HCT116 (cell line): ENCODE data around the gene INTS6. TPM values are rescaled to one million over a fixed set of nuclear protein-coding genes. Genes with fewer than 3 reads are reported as not detected.

Experiments used
- ATAC-seq: fragments of 200-7000 bp; cut with Tn5 transposase; 2 replicates; pipeline ENCODE4 v1.9.1; 2020; ENCODE audit warnings: mild to moderate bottlenecking, moderate library complexity
- BruUV-seq: library from RNA; stranded (reverse); fragments of 400-500 nt; replicated peaks from 2 replicates; lab custom pipeline; 2021; lab: Mats Ljungman, UMichigan
- CTCF ChIA-PET: fragments of 300-600 bp; sonication (Branson Sonifier 250); formaldehyde crosslinking; loops from one replicate; lab custom pipeline; 2021; ENCODE audit warnings: antibody characterized with exemption; lab: Charles Lee
- POLR2A ChIA-PET: fragments of 300-600, 350-600 bp; sonication (Branson Sonifier 250); formaldehyde crosslinking; loops from one replicate; lab custom pipeline; 2021; ENCODE audit warnings: antibody characterized with exemption; lab: Charles Lee
- RAD21 ChIA-PET, 2 experiments: fragments of 300-600 bp; sonication (Branson Sonifier 250); formaldehyde crosslinking; loops; one replicate each; lab custom pipeline; 2023; ENCODE audit warnings: low total read pairs in 2 of 2; ENCODE audit not compliant: uncharacterized antibody in 2 of 2, unreplicated experiment in 2 of 2, low non-redundant PET in 1 of 2; lab: Charles Lee
- DNase-seq: peaks from one replicate; pipeline ENCODE4 v3.0.0-alpha.2; 2010; ENCODE audit warnings: low read depth, low spot score
- H2AFZ ChIP-seq: fragments of 200-600 bp; shearing (Covaris generic), sonication (generic); 2 replicates; pipeline ENCODE4 v1.6.1; 2017; ENCODE audit warnings: low read depth, mixed run types, mixed read lengths, antibody characterized with exemption, low read length; ENCODE audit not compliant: poor library complexity, severe bottlenecking
- H3K27ac ChIP-seq: 2 replicates; pipeline ENCODE4 v1.5.1; 2012; ENCODE audit warnings: low read depth, low read length
- H3K27me3 ChIP-seq: fragments of 200-600 bp; sonication (generic); 2 replicates; pipeline ENCODE4 v1.6.1; 2016; ENCODE audit warnings: mixed run types, low read length, mixed read lengths; ENCODE audit not compliant: insufficient read depth
- H3K36me3 ChIP-seq, 2 experiments: fragments of 200-500 bp in 1 of 2; fragments of 200-600 bp in 1 of 2; sonication (Bioruptor generic) in 1 of 2; sonication (generic) in 1 of 2; 2 replicates each; pipeline versions ENCODE4 v1.5.1 to v1.6.1; 2014 to 2016; ENCODE audit warnings: low read length in 2 of 2, inconsistent platforms in 1 of 2, mixed read lengths in 1 of 2, mixed run types in 1 of 2; ENCODE audit not compliant: insufficient read depth in 2 of 2, control insufficient read depth in 1 of 2
- H3K4me1 ChIP-seq, 2 experiments: fragments of 200-600 bp in 1 of 2; sonication (generic) in 1 of 2; 2 replicates each; pipeline versions ENCODE4 v1.5.1 to v1.6.1; 2012 to 2017; ENCODE audit warnings: low read length in 2 of 2, inconsistent platforms in 1 of 2, mild to moderate bottlenecking in 1 of 2, mixed read lengths in 1 of 2, mixed run types in 1 of 2, moderate library complexity in 1 of 2; ENCODE audit not compliant: insufficient read depth in 2 of 2, control insufficient read depth in 1 of 2
- H3K4me2 ChIP-seq: fragments of 200-600 bp; sonication (generic); 2 replicates; pipeline ENCODE4 v1.6.1; 2017; ENCODE audit warnings: mixed run types, low read length, mixed read lengths
- H3K4me3 ChIP-seq, 2 experiments: fragments of 200-600 bp in 1 of 2; sonication (generic) in 1 of 2; replicated peaks in 1 of 2; 2 replicates each; pipeline ENCODE4 v1.5.1; 2011 to 2016; ENCODE audit warnings: low read length in 2 of 2, control low read depth in 1 of 2, low read depth in 1 of 2, mild to moderate bottlenecking in 1 of 2, mixed read lengths in 1 of 2, mixed run types in 1 of 2
- H3K79me2 ChIP-seq: fragments of 200-600 bp; sonication (generic); 2 replicates; pipeline ENCODE4 v1.6.1; 2017; ENCODE audit warnings: mild to moderate bottlenecking, mixed run types, low read length, moderate library complexity, mixed read lengths; ENCODE audit not compliant: insufficient read depth
- H3K9ac ChIP-seq: fragments of 200-600 bp; sonication (generic); 2 replicates; pipeline ENCODE4 v1.6.1; 2016; ENCODE audit warnings: low read length, mixed read lengths
- H3K9me2 ChIP-seq: fragments of 200-600 bp; sonication (generic), shearing (Covaris generic); 2 replicates; pipeline ENCODE4 v1.6.1; 2017; ENCODE audit warnings: mixed run types, mild to moderate bottlenecking, moderate library complexity; ENCODE audit not compliant: insufficient read depth
- H3K9me3 ChIP-seq, 2 experiments: fragments of 200-500 bp in 1 of 2; fragments of 200-600 bp in 1 of 2; sonication (Bioruptor generic) in 1 of 2; sonication (generic) in 1 of 2; 2 replicates each; pipeline ENCODE4 v1.6.1; 2014 to 2017; ENCODE audit warnings: low read length in 2 of 2, mixed read lengths in 2 of 2, inconsistent platforms in 1 of 2, low read depth in 1 of 2, mild to moderate bottlenecking in 1 of 2, mixed run types in 1 of 2, moderate library complexity in 1 of 2; ENCODE audit not compliant: control insufficient read depth in 1 of 2, insufficient read depth in 1 of 2
- H4K20me1 ChIP-seq: fragments of 200-600 bp; sonication (generic), shearing (Covaris generic); 2 replicates; pipeline ENCODE4 v1.6.1; 2017; ENCODE audit warnings: mixed run types, mild to moderate bottlenecking, moderate library complexity; ENCODE audit not compliant: insufficient read depth
- CTCF ChIP-seq, 3 experiments: fragments of 200-600 bp in 1 of 3; sonication (generic) in 1 of 3; IDR thresholded peaks in 2 of 3; conservative IDR thresholded peaks in 1 of 3; 2 replicates each; pipeline ENCODE4 v1.5.1; 2012 to 2017; ENCODE audit warnings: low read depth in 2 of 3, low read length in 2 of 3, antibody characterized with exemption in 1 of 3, borderline replicate concordance in 1 of 3, control low read depth in 1 of 3, mild to moderate bottlenecking in 1 of 3, mixed read lengths in 1 of 3, mixed run types in 1 of 3, moderate library complexity in 1 of 3; ENCODE audit not compliant: insufficient read depth in 1 of 3
- EGR1 ChIP-seq: IDR thresholded peaks from 2 replicates; pipeline ENCODE4 v1.6.1; 2012; ENCODE audit warnings: low read depth
- EZH2 ChIP-seq: fragments of 200-600 bp; sonication (generic); IDR thresholded peaks from 2 replicates; pipeline ENCODE4 v1.6.1; 2017; ENCODE audit warnings: antibody characterized with exemption, mixed run types
- EZH2phosphoT487 ChIP-seq: fragments of 200-600 bp; IDR thresholded peaks from 2 replicates; pipeline ENCODE4 v1.6.1; 2018; ENCODE audit warnings: antibody characterized with exemption, borderline replicate concordance
- JUND ChIP-seq: IDR thresholded peaks from 2 replicates; pipeline ENCODE4 v1.6.1; 2012
- MAX ChIP-seq: IDR thresholded peaks from 2 replicates; pipeline ENCODE4 v1.6.1; 2012
- TCF7L2 ChIP-seq: IDR thresholded peaks from 2 replicates; pipeline ENCODE4 v1.7.0; 2011; ENCODE audit warnings: borderline replicate concordance, inconsistent platforms; ENCODE audit not compliant: insufficient read depth, insufficient read length; ENCODE audit errors: extremely low read depth
- ZNF274 ChIP-seq: fragments of 200-500 bp; sonication (Bioruptor generic); IDR thresholded peaks from 2 replicates; pipeline ENCODE4 v1.6.1; 2014; ENCODE audit warnings: mild to moderate bottlenecking, low read depth, low read length, inconsistent platforms
- intact Hi-C: fragments of 100-400 bp; cut with micrococcal nuclease; formaldehyde crosslinking; loops from 2 replicates; pipeline ENCODE4 v1.10.0; 2022
- total RNA-seq: library from RNA; stranded (reverse); gene quantifications from one replicate; pipeline ENCODE4 v1.2.1, GENCODE V29; 2021; ENCODE audit not compliant: unreplicated experiment

INTS6 gene
- total RNA-seq, 1 experiment from 2014 or later, result 44.7 TPM

- peaks cover 22% of the 10 kb centered on the region; the same call in 1 of the 2 replicates for H4K20me1 ChIP-seq
- DNase-seq, result no peak
- H3K4me2 ChIP-seq, result no peak overlapping the region
- ChIA-PET CTCF (interaction anchor here (0.7 kb wide), 1 partner anchor 108 kb away, joined by 3 read pairs; no protein-coding TSS in a partner anchor), POLR2A (interaction anchor here (2.0 kb wide), 1 partner anchor 32 kb away, joined by 4 read pairs; the partner anchor contains the start of gene INTS6), RAD21 (no interaction called here)
- H3K36me3 ChIP-seq, result peaks cover 0 to 21% of the 10 kb centered on the region in 2 experiments; a peak in 2 of 4 replicates
- H3K4me3 ChIP-seq, result no peak overlapping the region
- H3K27me3 ChIP-seq, result no peaks in the 10 kb centered on the region
- no peaks in the 10 kb centered on the region for H3K9me2 ChIP-seq
- H3K9ac ChIP-seq, result no peak overlapping the region
- no peaks in the 10 kb centered on the region for H3K4me1 ChIP-seq
- no TSS peak for BruUV-seq
- H3K27ac ChIP-seq, result no peak overlapping the region
- ATAC-seq, result no peak
- intact Hi-C loops, result no loop called here
- TF ChIP-seq EGR1 (no peak), CTCF (IDR thresholded peaks at IDR 0.05 in 2 of 3, conservative IDR thresholded peaks at IDR 0.05 in 1 of 3; ENCODE audit: borderline replicate concordance in 1 of 3, insufficient read depth in 1 of 3, low read depth in 2 of 3, low read length in 2 of 3) (no peak), EZH2phosphoT487 (no peak), TCF7L2 (no peak), JUND (no peak), ZNF274 (no peak), MAX (no peak), EZH2 (no peak)
- H3K79me2 ChIP-seq, result peaks cover 94% of the 10 kb centered on the region
- no peaks in the 10 kb centered on the region; a peak in 1 of 4 replicates for H3K9me3 ChIP-seq
- no peak overlapping the region for H2AFZ ChIP-seq
Measured at GRCh38 chr13:51420681-51421490, 31.9 kb downstream of the INTS6 start.
